HG03196 (cell line): ENCODE measurements around the gene RASGRP4.
"Not testable (repeated sequence)": the region's sequence is repeated elsewhere in the genome, so short reads cannot be mapped to it uniquely, and the experiment has no call there.

Experiments
- ATAC-seq: cut with Tn5 transposase; IDR thresholded peaks from one replicate; pipeline ENCODE4 v1.9.1; 2021; ENCODE audit not compliant: unreplicated experiment

RASGRP4 gene, protein sequence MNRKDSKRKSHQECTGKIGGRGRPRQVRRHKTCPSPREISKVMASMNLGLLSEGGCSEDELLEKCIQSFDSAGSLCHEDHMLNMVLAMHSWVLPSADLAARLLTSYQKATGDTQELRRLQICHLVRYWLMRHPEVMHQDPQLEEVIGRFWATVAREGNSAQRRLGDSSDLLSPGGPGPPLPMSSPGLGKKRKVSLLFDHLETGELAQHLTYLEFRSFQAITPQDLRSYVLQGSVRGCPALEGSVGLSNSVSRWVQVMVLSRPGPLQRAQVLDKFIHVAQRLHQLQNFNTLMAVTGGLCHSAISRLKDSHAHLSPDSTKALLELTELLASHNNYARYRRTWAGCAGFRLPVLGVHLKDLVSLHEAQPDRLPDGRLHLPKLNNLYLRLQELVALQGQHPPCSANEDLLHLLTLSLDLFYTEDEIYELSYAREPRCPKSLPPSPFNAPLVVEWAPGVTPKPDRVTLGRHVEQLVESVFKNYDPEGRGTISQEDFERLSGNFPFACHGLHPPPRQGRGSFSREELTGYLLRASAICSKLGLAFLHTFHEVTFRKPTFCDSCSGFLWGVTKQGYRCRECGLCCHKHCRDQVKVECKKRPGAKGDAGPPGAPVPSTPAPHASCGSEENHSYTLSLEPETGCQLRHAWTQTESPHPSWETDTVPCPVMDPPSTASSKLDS

DNA sequence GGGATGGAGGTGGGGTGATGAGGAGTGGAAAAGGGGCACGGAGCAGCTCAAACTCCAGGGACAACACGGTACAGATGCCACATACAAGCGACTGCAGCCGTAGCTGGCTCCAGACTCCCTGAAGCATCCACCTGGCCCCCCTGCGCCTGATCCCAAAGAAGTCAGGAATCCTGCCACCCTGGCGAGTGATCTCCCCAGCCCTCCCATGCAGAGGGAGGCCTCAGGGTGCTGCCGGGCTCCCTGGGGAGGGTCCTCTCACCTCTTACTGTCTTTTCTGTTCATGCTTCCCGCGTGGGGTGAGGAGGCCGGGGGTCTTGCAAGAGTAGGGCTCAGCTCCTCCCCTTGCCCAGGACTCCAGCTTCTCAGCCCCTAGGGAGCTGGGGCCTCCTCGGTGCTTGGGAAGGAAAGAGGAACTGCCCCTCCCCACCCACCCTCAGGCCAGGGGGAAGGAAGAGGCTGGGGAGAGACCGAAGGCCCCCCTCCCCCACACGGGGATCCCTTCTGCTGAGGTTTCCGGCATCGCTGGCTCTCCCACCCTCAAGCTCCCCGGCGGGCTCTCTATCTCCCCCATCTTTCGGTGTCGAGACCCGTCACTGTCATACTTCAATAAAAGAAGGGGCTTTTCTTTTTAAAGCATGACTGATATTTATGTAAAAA is at the start of gene RASGRP4:
Gene RASGRP4, minus strand, starts transcription at position 410 of the 657 bp plus-strand sequence. Its CDS starts 128 bp downstream, at position 282.
- ATAC-seq = no peak

DNA sequence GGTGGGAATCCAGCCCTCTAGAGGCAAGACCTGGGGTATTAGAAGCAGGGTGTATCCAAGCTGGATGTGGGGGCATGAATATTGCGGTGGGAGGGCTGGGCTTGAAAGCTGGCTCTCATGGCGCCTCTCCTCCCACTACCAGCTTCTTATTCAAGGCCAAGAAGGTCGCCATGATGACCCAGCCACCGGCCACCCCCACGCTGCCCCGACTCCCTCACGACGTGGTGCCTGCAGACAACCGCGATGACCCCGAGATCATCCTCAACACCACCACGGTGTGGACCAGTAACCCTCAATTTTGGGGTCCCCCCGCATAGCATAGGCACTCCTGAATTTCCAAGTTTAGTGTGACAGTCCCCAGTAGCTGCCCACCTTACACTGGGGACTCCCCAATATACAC is 49.2 kb upstream of the RASGRP4 start:
- no peak for ATAC-seq

DNA sequence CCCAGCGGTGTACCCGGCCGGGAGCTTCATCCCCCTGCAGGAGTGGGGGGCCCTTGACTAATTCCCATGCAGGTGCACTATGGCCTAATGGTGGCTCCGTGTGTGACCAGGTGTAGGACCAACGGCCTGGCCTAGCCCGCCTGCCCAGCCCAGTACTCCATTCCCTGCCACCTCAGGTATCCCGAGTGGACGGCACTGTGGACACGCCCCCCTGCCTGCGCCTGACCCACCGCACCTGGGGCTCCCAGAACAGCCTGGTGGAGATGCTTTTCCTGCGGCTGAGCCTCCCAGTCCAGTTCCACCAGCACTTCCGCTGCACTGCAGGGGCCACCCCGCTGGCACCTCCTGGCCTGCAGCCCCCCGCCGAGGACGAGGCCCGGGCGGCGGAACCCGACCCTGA is 47.2 kb upstream of the RASGRP4 start:
- ATAC-seq = no peak

DNA sequence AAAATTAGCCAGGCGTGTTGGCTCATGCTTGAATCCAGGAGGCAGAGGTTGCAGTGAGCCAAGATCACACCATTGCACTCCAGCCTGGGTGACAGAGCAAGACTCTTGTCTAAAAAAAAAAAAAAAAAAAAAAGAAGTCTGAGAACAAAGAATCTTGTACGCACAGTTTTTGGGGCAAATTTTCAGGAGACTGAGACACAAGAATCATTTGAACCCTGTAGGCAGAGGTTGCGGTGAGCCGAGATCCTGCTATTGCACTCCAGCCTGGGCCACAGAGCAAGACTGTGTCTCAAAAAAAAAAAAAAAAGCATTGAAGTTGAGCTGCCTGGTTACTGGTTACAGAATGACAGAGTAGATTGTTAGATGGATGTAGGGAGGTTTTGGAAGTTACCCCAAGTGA is 46.7 kb upstream of the RASGRP4 start:
- ATAC-seq = not testable (repeated sequence)

DNA sequence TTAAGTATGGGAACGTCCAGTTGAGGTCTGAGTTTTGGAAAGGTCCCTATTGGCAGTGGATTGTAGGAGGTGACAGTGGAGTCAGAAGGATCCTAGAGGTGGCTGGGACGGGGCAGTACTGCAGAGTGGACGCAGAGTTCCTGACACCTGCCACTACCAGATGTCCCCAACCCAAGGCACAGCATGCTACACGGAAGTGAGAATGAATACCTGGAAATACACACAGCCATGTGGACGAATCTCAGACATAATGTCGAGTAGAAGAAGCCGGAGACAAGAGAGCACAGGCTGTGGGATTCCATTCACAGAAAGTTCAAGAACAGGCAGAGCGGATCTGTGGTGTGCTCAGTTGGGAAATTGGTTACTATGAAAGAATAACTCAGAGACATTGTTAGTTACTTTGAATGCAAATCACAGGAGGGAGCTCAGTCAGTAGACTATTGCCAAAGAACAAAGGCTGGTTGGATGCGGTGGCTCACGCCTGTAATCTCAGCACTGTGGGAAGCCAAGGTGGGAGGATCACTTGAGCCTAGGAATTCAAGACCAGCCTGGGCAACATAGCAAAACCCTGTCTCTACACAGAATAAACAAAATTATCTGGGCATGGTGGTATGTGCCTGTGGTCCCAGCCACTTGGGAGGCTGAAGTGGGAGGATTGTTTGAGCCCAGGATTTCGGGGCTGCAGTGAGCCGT is 44.9 kb upstream of the RASGRP4 start:
- ATAC-seq = no peak

DNA sequence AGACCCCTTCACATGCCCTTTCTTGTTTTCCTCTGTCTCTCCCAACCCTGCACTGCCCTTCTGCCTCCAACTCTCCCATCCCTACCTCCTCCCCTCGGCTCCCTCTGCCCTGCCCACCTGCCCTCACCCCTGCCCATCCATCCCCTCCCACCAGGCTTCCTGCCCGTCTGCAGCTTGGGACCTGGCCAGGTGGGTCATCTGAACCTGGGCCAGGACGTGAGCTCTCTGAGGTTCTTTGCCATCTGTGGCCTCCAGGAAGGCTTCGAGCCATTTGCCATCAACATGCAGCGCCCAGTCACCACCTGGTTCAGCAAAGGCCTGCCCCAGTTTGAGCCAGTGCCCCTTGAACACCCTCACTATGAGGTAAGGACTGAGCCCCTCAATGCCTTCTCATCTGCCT is 43.1 kb upstream of the RASGRP4 start:
- ATAC-seq = no peak

DNA sequence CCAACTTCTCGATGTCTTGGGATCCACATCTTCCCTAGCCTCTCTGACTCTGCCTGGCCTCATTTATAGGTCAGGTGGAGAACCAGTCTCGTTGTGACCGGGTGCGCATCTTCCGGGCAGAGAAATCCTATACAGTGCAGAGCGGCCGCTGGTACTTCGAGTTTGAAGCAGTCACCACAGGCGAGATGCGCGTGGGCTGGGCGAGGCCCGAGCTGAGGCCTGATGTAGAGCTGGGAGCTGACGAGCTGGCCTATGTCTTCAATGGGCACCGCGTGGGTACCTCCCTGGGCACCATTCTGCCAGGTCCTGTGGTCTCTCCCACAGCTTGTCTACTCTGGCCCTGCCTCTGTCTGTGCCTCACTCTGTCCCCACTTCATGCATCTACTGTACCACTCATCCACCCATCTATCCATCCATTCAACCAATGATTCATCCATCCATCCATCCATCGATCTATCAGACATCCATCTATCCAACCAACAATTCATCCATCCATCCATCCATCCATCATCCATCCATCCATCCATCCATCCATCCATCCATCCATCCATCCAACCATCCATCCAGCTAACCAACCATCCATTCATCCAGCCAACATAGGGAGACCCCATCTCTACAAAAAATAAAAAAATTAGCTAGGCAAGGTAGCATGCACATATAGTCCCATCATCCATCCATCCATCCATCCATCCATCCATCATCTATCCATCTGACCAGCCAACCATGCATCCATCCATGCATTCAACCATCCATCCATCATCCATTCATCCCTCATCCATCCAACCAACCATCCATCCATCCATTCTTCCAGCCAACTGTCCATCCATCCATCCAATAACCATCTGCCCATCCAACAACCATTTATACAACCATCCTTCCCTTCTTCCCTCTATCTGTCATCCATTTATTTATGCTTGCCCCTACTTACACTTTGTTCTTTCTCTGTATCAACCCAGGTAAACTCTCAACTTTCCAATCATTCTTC is 41.8 kb upstream of the RASGRP4 start:
- no peak for ATAC-seq

DNA sequence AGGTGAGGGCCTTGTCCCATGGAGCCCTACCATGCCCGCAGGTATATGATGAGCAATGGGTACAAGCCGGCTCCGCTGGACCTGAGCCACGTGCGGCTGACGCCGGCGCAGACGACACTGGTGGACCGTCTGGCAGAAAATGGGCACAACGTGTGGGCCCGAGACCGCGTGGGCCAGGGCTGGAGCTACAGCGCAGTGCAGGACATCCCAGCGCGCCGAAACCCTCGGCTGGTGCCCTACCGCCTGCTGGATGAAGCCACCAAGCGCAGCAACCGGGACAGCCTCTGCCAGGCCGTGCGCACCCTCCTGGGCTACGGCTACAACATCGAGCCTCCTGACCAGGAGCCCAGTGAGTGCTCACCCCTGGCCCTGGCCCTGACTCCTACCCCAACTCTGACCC is 40.0 kb upstream of the RASGRP4 start:
- no peak for ATAC-seq

DNA sequence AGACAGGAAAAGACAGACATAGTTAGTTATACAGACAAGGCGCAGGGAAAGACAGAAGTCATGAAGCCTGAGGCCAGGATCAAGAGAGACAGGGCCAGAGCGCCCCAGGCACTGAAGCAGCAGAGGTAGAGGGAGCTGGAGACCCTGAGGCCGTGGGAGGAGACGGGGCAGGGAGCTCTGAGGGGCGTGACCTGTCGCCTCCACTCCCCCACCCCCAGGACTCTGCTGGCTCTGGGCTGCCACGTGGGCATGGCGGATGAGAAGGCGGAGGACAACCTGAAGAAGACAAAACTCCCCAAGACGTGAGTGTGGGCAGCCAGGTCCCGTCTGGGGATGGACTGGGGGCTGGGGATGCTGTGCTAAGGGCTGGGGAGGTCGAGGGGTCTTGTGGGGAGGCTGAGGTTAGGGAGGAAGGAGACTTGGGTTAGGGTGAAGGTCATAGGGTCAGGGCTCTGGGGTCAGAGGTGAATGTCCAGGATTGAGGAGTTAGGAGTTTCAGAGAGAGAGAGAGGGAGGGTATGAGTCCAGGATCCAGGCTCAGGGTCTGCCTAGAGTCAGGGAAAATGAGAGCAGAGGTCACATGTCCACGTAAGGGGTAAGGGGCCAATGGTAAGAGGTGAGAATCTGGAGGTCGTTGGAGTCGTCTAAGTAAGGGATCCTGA is 38.5 kb upstream of the RASGRP4 start:
- no peak for ATAC-seq

DNA sequence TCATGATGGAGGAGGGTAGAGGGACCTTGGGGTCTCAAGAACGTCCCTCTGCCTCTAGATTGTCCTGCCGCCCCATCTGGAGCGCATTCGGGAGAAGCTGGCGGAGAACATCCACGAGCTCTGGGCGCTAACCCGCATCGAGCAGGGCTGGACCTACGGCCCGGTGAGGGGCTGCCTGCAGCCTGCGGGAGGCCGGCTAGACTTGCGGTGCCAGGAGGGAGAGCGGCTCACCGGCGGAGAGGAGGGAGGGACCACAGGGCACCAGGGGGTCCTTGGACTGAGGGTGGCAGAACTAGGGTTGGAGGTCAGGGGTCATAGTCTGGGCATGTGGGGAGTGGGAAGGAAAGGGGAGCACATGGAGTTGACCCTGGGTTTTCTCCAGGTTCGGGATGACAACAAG is 37.3 kb upstream of the RASGRP4 start:
- no peak for ATAC-seq

DNA sequence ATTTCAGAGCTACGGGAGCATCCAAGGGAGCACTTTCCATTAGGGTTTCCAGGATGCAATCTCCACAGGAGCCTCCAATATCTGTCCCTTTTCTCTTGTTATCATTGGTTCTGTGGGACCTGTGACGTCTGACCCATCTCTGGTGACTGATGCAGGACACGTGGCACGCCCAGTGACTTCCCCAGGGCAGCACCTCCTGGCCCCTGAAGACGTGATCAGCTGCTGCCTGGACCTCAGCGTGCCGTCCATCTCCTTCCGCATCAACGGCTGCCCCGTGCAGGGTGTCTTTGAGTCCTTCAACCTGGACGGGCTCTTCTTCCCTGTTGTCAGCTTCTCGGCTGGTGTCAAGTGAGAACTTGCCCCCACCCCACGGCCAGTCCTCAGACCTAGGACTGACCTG is 33.0 kb upstream of the RASGRP4 start:
- ATAC-seq = no peak

DNA sequence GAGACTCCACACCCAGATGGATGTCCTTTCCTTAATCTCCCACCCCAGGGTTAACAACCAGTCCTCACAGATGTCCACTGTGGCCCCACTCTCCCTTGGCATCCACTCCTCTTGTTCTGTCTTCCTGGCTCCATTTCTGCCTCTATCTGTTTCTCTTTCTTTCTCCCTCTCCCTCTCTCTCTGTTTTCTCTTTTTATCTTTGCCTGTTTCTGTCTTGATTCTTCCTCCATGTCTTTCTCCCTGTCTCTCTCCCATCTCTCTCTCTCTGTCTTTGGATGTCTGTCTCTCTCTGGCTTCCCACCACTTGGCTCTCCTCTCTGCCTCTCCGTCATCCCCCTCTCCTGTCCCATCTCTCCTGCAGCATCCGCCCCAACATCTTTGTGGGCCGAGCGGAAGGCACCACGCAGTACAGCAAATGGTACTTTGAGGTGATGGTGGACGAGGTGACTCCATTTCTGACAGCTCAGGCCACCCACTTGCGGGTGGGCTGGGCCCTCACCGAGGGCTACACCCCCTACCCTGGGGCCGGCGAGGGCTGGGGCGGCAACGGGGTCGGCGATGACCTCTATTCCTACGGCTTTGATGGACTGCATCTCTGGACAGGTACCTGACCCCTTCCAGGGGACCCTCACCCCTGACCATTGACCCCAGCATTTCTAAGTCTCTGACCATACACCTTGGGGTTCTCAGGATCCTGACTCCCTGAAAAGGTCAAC is 31.8 kb upstream of the RASGRP4 start:
- no peak for ATAC-seq

DNA sequence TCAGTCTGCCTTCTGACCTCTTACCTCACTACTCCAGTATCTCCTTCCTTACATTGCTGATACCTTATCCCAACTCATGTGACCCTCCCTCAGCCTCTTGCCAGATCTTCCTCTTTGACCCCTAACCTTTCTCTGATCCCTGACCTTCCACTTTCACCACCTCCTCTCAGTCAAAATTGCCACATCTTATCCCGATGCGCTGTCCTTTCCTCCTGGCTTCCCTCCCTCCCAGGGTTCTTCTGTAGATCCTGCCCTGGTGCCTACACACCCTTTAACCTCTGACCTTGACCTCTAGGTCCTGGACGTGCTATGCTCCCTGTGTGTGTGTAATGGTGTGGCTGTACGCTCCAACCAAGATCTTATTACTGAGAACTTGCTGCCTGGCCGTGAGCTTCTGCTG is 31.2 kb upstream of the RASGRP4 start:
- ATAC-seq = no peak

DNA sequence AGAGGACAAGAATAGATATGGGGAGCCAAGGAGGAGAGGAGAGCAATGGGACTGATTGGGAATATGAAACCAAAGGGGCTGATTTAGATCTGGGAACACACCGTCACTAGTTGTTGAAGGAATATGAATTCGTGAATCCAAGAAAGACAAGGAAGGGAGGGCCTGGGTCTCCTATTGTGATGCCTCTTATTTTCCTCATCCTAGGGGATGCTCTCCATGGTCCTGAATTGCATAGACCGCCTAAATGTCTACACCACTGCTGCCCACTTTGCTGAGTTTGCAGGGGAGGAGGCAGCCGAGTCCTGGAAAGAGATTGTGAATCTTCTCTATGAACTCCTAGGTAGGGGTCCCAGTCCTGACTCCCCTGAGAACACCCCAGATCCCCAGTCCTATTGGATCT is 29.0 kb upstream of the RASGRP4 start:
- no peak for ATAC-seq

DNA sequence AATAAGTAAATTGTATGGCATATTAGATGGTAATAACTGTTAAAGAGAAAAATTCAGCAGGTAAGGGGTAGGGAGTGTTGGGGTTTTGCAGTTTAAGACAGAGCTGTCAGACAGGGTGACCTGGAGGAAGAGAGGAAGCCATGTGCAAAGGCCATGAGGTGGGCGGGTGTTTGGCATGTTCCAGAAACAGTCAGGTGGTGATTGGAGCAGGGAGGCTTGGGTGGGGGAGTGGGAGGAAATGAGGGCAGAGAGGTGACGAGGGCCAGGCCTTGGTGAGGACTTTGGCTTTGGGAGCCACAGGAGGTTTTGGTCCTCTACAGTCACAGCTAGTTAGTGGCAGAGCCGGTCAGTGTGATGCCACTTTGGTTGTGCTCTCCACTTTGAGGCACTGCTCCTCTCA is 27.6 kb upstream of the RASGRP4 start:
- ATAC-seq = no peak

DNA sequence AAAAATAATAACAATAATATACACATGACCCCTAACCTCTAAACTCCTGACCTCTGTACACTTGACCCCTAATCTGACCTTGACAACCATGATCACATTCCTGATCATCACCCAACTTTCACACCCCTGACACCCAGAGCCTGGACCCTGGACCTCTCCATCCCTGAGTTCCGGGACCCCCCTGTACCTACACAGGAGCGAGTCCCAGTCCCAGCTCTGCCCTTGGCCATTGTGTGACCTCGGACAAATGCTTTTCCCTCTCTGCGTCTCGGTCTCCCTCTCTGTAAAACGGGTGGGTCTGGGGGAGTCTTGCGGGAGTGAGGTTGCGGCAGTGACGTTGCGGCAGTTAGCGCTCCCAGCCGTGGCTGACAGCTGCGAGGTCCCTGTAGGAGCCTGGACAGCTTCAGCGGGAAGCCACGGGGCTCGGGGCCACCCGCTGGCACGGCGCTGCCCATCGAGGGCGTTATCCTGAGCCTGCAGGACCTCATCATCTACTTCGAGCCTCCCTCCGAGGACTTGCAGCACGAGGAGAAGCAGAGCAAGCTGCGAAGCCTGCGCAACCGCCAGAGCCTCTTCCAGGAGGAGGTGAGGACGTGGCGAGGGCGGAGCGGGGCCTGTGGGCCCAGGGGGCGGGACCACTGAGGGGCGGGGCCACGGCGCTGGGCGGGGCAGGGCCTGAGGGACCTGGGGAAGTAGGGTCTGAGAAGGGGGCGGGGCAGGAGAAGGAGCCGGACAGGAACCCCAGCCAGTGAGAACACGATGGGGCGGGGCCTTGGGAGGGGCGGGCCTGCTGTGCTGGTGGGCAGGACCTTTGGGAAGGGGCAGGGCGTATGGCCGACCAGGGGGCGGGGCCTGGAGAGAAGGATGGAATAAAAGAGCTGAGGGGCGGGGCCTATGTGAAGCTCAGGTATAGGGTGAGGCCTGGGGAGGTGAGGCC is 26.7 kb upstream of the RASGRP4 start:
- ATAC-seq = no peak

DNA sequence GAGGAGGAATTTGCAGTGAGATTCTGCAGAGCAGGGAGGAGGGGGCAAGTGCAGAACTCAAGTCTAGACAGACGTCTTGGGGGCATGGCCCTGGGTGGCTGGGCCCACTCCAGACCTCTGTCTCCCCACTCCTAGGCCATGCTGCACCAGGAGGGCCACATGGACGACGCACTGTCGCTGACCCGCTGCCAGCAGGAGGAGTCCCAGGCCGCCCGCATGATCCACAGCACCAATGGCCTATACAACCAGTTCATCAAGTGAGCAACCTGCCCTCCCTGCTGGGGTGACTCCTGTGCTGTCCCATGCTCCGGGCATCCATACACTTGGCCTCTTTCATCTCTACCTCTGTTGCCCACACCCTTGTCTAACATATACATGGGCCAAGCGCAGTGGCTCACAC is 25.6 kb upstream of the RASGRP4 start:
- no peak for ATAC-seq

DNA sequence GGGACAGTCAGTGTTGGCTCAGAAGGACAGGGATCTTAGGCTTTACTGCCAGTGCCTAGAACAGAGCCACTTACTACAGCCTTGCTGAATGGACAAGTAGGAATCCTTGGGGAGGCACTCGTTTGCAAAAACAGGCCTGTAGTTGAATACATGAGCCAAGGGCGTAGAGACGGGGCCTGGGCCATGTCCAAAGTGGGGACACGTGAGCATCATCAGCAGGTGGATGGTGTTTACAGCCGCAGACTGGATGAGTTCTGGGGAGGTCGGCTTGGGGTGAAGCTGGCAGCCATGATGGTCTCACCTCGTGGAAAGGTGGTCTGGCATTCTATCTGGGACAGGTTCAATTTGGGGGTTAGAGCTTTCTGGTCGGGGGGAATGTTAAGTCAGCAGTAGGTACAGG is 25.0 kb upstream of the RASGRP4 start:
- no peak for ATAC-seq
